GM18505 (cell line): ENCODE measurements around the gene CELSR1.

Experiments used
- ATAC-seq: cut with Tn5 transposase; IDR thresholded peaks from one replicate; pipeline ENCODE4 v1.9.1; 2021; ENCODE audit not compliant: unreplicated experiment
- POLR2A ChIP-seq: IDR thresholded peaks from 4 replicates; pipeline ENCODE4 v1.6.1; 2011; ENCODE audit warnings: borderline replicate concordance; ENCODE audit not compliant: insufficient read depth, insufficient read length; ENCODE audit errors: extremely low read depth

The CELSR1 gene

DNA sequence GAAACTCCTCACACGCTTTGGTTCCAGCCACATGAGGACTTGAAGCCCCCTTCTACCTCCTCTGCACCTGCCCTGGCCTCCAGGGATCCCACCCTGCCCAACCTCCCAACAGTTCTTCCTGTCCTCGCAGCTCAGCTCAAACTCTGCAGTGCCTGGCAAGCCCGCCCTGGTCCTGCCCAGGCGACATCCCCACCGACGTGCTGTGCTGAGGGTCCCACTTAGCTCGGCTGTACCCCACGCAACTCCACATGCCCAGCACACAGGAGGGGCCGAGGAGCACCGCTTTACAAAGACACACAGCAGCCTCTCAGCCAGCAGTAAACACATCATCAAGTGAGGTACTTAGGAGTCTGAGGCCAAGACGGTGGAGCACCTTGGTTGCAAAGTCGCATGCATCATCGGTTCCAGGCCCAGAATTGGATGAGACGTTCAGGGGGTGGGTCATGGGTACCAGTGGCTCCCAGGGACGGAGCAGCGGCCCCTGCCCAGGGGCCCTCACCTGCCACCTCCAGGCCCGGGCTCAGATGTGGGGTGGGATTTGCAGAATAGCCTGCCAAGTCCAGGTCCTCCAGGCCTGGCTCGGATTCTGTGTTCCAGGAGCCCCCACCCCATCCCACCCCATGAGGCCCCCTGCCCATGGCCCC is 72.6 kb downstream of the CELSR1 start:
- no peak for TF ChIP-seq POLR2A

DNA sequence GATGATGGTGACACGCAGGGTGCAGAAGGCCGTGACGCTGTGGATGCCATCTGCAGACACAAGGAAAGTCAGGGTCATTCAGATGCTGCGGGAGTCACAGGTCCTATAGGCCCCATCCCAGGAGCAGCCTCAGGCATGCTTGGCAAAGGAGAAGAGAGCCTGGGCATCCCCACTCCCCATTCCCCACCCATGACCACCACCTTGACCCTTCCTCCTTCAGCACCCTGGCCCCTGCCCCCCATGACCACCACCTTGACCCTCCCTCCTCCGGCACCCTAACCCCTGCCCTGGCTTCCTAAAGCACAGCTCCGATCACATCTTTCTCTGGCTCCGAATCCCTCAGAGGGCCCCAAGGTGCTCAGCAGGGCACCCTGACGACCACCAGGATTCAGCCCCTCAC is 73.1 kb downstream of the CELSR1 start:
- no peak for TF ChIP-seq POLR2A
- no peak for ATAC-seq

More for the DNA sequence above, 72.6 kb downstream of the CELSR1 start:
- ATAC-seq = no peak

DNA sequence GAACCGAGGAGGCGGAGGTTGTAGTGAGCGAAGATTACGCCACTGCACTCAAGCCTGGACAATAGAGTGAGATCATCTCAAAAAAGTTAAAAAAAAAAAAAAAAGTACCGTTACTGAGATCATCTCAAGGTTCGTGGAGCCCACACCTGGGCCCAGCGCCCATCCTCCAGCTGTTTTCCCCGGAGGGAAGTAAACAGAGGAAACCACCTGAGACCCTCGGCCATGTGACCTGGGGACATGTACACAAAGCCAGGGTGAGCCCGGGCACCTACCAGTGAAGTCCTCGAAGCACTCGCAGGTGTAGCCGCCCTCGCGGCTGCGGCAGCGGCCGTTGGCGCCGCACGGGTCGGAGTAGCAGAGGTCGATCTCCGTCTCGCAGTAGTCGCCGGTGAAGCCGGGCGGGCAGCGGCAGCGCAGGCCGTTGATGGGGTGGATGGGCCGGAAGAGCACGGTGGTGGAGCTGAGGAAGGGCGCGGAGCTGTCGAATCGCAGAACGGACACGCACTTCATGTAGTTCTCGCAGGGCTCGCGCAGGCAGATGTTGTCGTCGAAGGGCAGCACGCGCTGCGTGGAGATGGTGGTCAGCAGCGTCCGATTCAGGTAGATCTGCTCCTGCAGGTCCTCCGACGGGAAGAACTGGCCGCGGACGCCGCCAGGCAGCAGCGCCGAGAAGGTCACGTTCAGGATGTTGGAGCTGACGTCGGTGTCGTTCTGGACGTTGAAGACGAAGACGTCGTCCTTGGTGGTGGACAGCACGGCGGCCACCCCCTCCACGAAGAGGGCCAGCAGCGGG is 73.8 kb downstream of the CELSR1 start:
- no peak for ATAC-seq
- TF ChIP-seq POLR2A = no peak

DNA sequence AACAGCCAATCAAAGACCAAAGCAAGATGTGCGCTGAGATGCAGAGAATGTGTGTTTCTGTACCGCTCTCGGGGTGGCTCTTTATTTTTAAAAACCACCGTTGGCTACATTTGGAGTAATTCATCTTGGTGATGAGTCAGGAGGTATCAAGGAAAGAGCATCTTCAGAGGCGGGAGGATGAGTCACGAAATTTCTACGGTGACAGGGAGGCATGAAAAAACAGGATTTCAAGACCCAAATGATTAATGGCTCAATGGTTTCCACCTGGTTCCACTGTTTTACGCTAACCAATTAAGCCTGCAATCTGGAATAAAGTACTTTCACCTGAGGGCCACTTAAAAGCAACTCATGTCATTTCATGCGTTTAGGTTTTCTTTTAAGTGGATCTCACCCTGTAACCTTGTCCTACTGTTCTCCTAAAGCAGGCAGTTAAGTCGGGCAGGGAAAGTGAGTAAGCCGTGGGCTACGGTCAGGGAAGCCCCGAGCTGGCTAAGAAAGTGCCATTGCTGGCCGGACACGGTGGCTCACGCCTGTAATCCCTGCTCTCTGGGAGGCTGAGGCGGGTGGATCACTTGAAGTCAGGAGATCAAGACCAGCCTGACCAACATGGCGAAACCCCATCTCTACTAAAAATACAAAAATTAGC is 74.6 kb downstream of the CELSR1 start:
- TF ChIP-seq POLR2A = no peak
- ATAC-seq = no peak

DNA sequence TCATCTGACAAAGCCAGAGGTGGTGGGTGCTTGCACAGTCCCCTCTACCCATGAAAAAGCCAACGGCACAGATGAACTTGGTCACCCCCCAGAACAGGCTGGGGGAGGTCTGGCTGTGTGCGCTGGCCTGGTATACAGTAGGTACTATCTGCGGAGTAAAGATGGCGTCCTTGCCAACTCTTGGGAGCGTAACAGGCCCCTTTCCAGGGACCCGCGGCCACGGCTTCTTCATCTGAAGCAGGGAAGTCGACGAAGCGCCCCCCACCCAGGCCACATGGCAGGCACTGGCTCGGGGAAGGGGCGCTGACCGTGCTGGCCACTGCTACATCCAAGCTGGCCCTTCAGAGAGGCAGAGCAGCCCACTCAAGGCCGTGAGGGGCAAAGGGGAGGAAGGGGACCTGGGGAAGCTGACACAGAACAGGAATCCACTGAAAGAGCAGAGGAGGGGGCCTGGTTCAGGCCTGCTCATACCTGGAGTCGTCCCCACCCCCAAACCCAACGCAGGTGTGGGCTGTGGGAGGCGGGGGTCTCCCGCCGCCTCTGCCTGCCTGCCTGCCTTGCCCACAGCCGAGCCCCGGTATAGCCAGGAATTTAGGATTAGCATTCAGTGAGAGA is 75.7 kb downstream of the CELSR1 start:
- no peak for TF ChIP-seq POLR2A
- no peak for ATAC-seq

DNA sequence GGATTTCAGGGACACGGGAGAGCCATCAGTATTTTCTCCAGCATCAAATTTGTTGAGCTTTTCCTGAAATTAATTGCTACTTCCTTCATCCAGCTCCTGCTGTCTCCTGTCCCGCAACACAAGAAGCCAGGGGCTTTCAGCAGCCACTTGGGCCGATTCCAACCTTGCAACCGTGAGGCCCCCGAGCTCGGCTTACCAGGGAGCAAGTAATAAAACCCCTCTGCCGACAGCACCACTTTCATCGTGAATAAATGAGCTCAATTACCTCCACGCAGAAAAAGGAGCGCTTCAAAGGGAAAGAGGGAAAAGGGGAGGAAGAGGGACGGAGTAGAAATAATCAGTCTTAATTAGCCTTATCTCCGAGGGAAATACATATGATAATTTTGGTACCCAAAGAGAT is 76.6 kb downstream of the CELSR1 start:
- no peak for ATAC-seq
- no peak for TF ChIP-seq POLR2A

DNA sequence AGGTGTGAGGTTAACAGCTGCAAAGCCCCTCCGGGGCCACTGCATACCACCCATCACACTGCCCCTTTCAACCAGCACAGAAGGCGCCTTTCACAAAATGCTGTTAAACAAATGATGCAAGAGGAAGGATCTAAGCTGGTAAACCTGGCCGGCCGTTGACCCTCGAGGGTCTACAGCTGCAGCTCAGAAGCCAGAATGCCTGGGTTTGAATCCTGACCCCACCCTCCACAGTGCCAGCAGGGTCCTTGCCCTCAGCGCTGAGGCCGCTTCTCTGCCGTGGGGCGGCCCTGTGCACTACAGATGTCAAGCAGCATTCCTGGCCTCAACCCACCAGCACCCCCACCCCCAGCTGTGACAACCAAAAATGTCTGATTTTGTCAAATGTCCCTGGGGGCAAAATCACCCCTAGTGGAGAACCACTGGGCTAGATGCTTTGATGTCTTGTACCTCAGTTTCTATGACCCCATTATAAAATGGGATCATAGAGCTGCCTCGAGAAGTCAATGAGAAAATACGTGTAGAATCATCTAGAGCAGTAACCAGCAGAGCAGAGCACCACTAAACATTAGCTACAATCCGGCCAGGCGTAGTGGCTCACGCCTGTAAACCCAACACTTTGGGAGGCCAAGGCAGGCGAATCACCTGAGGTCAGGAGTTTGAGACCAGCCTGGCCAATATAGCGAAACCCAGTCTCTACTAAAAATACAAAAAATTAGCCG is 77.9 kb downstream of the CELSR1 start:
- no peak for ATAC-seq
- TF ChIP-seq POLR2A = no peak

DNA sequence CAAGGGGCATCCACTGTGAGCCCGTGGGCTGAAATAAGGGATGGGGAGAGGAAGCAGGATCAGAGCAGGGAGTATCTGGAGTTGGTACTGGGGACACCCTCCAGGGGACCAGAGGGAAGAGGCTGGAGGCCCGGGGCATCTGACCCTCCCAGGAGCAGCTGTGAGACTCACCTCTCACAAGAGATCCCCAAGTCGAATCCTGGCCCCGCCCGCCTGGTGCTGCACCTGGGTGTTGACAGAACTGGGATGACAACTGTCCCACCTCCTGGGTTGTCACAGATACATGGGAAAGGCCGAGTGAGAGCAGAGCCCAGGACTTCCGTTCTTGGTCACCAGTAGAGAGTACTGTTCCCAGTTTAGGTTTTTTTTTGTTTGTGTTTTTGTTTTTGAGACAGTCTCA is 78.9 kb downstream of the CELSR1 start:
- no peak for ATAC-seq
- no peak for TF ChIP-seq POLR2A

DNA sequence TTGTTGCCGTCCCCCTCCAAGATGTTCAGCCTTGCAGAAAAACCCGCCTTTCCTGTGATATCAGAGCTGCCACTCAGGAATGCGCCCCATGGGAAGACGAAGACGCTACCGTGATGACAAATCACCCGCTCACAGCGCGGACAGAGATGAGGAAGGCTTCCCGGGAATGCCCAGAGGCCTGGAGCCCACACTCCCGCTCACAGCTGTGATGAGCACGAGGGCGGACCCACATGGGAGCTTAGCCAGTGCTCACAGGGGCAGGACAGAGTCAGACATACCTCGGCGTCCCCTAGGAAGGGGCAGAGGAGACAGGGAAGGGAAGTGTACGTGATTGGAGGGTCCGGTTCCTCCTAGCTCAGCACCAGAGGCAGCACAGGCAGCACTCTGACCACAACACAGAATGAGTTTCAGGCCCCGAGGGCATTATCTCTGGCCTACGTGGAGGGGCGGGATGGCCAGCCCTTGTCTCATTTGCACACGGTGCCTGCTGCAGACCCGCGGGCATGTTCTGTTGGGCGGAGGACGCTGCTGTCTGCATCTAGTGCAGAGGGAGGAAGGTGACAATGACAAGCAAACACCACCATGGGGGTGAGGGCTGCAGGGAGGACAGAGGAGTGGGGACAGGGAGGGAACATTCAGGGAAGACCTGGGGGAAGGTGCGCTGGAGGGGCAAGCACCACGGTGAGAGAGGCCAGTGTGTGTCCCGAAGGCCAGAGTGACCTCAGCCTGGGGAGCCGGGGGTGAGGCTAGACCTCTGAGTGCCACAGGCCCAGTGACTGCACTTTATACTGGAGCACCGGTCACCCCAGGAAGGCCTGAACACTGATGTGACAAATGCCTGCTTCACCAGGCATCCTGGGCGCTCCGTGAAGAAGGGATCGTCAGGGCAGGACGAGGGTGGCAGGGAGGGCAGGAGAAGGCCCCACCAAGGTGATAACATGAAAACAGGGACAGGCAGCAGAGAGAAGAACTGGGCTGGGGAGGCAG is 79.6 kb downstream of the CELSR1 start:
- ATAC-seq = no peak
- no peak for TF ChIP-seq POLR2A

DNA sequence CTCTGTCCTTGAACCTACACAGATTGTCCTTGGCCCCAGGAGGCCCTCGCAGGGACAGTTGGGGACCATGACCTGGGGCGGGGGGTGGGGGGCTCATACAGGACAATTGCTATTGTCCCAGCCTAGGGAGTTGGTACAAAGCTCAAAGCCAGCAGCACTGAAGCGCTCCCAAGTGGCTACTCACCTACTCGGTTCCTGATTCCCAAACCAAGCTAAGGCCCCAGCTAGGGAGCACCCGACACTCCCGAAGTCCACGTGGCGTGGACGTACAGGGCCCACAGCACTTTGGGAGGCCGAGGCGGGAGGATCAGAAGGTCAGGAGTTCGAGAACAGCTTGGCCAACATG is 80.6 kb downstream of the CELSR1 start:
- no peak for ATAC-seq
- no peak for TF ChIP-seq POLR2A

DNA sequence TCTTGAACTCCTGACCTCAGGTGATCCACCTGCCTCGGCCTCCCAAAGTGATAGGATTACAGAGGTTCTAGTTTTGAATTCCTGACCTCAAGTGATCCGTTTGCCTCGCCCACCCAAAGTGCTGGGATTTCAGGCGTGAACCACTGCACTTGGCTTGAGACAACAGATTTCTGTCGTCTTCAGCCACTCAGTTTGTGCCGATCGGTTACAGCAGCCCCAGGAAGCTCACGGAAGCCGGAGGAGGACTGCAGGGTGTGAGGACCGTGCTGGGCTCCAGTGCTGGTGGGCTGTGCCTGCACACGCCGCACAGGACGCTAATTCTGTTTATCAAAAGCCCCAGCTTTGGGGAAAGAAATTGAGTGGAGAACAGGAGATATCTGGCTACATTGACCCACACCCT is 82.0 kb downstream of the CELSR1 start:
- ATAC-seq = no peak
- TF ChIP-seq POLR2A = no peak

DNA sequence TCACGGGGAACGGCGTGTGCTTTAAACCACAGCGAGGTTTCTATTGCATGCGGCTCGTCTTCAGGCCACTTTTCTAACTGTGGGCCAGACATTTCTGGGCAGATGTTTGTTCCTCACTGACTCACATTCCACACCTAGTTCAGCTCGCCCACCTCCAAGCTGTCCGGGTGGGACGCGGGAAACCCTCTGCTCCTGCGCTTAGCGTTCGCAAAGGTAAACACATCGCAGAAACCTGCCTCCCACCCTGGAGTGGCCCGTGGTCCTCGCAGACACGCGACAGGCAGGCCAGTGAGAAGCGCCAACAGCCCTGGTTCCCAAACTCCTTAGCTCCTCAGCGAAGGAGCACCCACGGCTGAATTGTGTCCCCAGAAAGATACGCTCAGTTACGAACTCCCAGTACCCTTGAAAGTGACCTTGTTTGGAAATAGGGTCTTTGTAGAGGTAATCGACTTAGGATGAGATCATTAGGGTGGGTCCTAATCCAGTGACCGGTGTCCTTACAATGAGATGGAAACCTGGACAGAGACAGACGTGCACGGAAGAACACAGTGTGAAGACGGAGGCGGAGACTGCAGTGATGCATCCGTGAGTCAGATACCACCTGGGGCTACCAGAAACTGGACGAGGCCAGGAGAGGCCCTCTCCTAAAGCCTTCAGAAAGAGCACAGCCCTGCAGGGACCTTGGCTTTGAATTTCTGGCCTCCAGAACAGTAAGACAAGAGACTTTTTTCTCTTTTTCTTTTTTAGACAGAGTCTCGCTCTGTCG is 82.7 kb downstream of the CELSR1 start:
- TF ChIP-seq POLR2A = no peak

DNA sequence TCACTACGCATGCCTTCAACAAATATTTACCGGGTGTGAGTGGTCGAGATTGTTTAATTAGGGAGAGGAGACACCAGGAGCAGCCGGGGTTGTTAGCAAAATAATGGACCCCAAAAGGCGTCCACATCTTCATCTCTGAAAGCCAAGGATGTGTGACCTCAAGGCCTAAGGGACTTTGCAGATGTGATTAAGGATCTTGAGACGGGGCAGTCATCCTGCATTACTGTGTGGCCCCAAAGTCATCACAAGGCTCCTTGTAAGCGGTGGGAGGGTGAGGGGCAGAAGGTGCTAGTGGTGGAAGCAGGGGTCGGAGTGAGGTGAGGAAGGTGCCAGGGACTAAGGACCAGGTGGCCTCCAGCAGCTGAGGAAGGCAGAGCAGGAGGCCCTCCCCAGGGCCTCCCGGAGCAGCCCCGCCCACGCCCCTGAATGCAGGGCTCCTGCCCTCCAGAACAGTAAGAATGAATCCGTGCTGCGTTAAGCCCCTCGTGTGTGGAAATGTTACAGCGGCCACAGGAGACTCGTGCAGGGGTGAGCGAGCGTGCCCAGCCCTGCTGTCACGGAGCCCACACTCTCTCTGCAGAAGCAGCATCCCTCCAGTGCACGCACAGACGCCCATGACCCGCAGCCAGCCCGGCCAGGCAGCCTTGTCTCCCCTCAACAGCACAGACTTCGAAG is 83.5 kb downstream of the CELSR1 start:
- no peak for ATAC-seq
- no peak for TF ChIP-seq POLR2A

More for the DNA sequence above, 82.7 kb downstream of the CELSR1 start:
- no peak for ATAC-seq
